H1 (cell line): ENCODE data around the gene STAT3. TPM values are rescaled to one million over a fixed set of nuclear protein-coding genes. Genes with fewer than 3 reads are reported as not detected.

Source experiments
- CTCF ChIA-PET: fragments of 300-600 bp; sonication (Branson Sonifier 250); formaldehyde crosslinking; loops from one replicate; lab custom pipeline; 2021; ENCODE audit not compliant: partially characterized antibody; lab: Charles Lee
- POLR2A ChIA-PET: fragments of 300-600 bp; sonication (Branson Sonifier 250); formaldehyde crosslinking; loops from one replicate; lab custom pipeline; 2021; ENCODE audit warnings: inconsistent platforms; ENCODE audit not compliant: partially characterized antibody; lab: Charles Lee
- DNase-seq, 2 experiments: peaks; one replicate each; pipeline versions ENCODE4 v3.0.0 to v3.0.0-alpha.2; 2010 to 2022; ENCODE audit warnings: low spot score in 2 of 2, low read depth in 1 of 2, mixed read lengths in 1 of 2
- FAIRE-seq: peaks from 2 replicates; lab custom pipeline; 2011; peaks lifted over from hg19 to GRCh38; lab: Jason Lieb, UNC
- H2AFZ ChIP-seq: 2 replicates; pipeline ENCODE4 v1.8.1; 2012; ENCODE audit warnings: low read length, inconsistent platforms
- H2AK5ac ChIP-seq: 2 replicates; pipeline ENCODE4 v1.6.1; 2013; ENCODE audit warnings: low read depth, low read length
- H2BK120ac ChIP-seq: replicated peaks from 2 replicates; pipeline ENCODE3; 2013; ENCODE audit warnings: low read depth, low read length, inconsistent platforms
- H2BK12ac ChIP-seq: 2 replicates; pipeline ENCODE4 v1.6.1; 2013; ENCODE audit warnings: low read depth, low read length
- H2BK15ac ChIP-seq: 2 replicates; pipeline ENCODE4 v1.6.1; 2013; ENCODE audit warnings: low read length
- H2BK20ac ChIP-seq: 2 replicates; pipeline ENCODE4 v1.6.1; 2013; ENCODE audit warnings: low read length
- H2BK5ac ChIP-seq: 2 replicates; pipeline ENCODE4 v1.6.1; 2013; ENCODE audit warnings: low read depth, low read length
- H3K14ac ChIP-seq: 2 replicates; pipeline ENCODE4 v1.6.1; 2013; ENCODE audit warnings: inconsistent platforms; ENCODE audit not compliant: insufficient read length
- H3K18ac ChIP-seq: 2 replicates; pipeline ENCODE4 v1.6.1; 2013; ENCODE audit warnings: low read length; ENCODE audit errors: extremely low read depth
- H3K23ac ChIP-seq: 2 replicates; pipeline ENCODE4 v1.6.1; 2013; ENCODE audit warnings: inconsistent platforms; ENCODE audit not compliant: insufficient read length
- H3K23me2 ChIP-seq: 2 replicates; pipeline ENCODE4 v1.6.1; 2013; ENCODE audit warnings: low read depth, low read length
- H3K27ac ChIP-seq: 2 replicates; pipeline ENCODE4 v1.6.1; 2011; ENCODE audit warnings: low read depth, low read length, inconsistent platforms
- H3K27me3 ChIP-seq, 4 experiments: replicated peaks in 1 of 4; 1 replicate in 1 of 4; 2 replicates in 3 of 4; pipeline versions ENCODE4 v1.6.1 to v1.8.1; 2011 to 2013; ENCODE audit warnings: low read length in 3 of 4, mild to moderate bottlenecking in 3 of 4, inconsistent platforms in 2 of 4, mixed read lengths in 2 of 4, moderate library complexity in 1 of 4; ENCODE audit not compliant: control insufficient read depth in 3 of 4, insufficient read depth in 3 of 4; ENCODE audit errors: extremely low read depth in 1 of 4
- H3K36me3 ChIP-seq, 4 experiments: 2 replicates each; pipeline versions ENCODE4 v1.6.1 to v1.8.1; 2011 to 2013; ENCODE audit warnings: mild to moderate bottlenecking in 4 of 4, low read length in 3 of 4, moderate library complexity in 2 of 4, control low read depth in 1 of 4, inconsistent platforms in 1 of 4; ENCODE audit not compliant: insufficient read depth in 4 of 4, control insufficient read depth in 2 of 4
- H3K4ac ChIP-seq: replicated peaks from 2 replicates; pipeline ENCODE3; 2013; ENCODE audit warnings: low read length, low read depth, mixed read lengths, inconsistent platforms; ENCODE audit not compliant: insufficient read length
- H3K4me1 ChIP-seq, 4 experiments: replicated peaks in 1 of 4; 1 replicate in 1 of 4; 2 replicates in 3 of 4; pipeline versions ENCODE4 v1.6.1 to v1.8.1; 2011 to 2013; ENCODE audit warnings: low read length in 3 of 4, inconsistent platforms in 2 of 4, mixed read lengths in 1 of 4; ENCODE audit not compliant: insufficient read depth in 4 of 4, control insufficient read depth in 3 of 4
- H3K4me2 ChIP-seq, 2 experiments: 2 replicates each; pipeline versions ENCODE4 v1.6.1 to v1.8.1; 2011 to 2013; ENCODE audit warnings: low read depth in 2 of 2, low read length in 2 of 2, control low read depth in 1 of 2, inconsistent platforms in 1 of 2, mild to moderate bottlenecking in 1 of 2; ENCODE audit not compliant: insufficient read depth in 1 of 2
- H3K4me3 ChIP-seq, 4 experiments: fragments of 200-600, 300-600 bp in 1 of 4; sonication (generic), shearing (Covaris generic), sonication (Bioruptor Twin) in 1 of 4; 2 replicates each; pipeline versions ENCODE4 v1.5.1 to v1.8.1; 2011 to 2016; ENCODE audit warnings: low read length in 4 of 4, low read depth in 3 of 4, control low read depth in 2 of 4, inconsistent platforms in 2 of 4, mild to moderate bottlenecking in 2 of 4, mixed read lengths in 1 of 4, moderate library complexity in 1 of 4; ENCODE audit not compliant: insufficient read depth in 2 of 4; ENCODE audit errors: extremely low read depth in 1 of 4
- H3K56ac ChIP-seq: replicated peaks from 2 replicates; pipeline ENCODE3; 2013; ENCODE audit warnings: low read depth, mild to moderate bottlenecking, mixed read lengths, low read length, inconsistent platforms; ENCODE audit not compliant: insufficient read length
- H3K79me1 ChIP-seq: 2 replicates; pipeline ENCODE4 v1.6.1; 2013; ENCODE audit warnings: low read depth, low read length, control low read depth
- H3K79me2 ChIP-seq, 2 experiments: 2 replicates each; pipeline versions ENCODE4 v1.6.1 to v1.8.1; 2012 to 2013; ENCODE audit warnings: low read length in 2 of 2, mild to moderate bottlenecking in 2 of 2, inconsistent platforms in 1 of 2; ENCODE audit not compliant: insufficient read depth in 2 of 2, control insufficient read depth in 1 of 2
- H3K9ac ChIP-seq, 4 experiments: replicated peaks in 1 of 4; 1 replicate in 1 of 4; 2 replicates in 3 of 4; pipeline versions ENCODE4 v1.6.1 to v1.8.1; 2011 to 2013; ENCODE audit warnings: low read depth in 3 of 4, low read length in 3 of 4, control low read depth in 2 of 4, mild to moderate bottlenecking in 2 of 4, moderate library complexity in 2 of 4, inconsistent platforms in 1 of 4; ENCODE audit errors: extremely low read depth in 1 of 4
- H3K9me3 ChIP-seq, 2 experiments: 2 replicates each; pipeline versions ENCODE4 v1.6.1 to v1.8.1; 2012 to 2013; ENCODE audit warnings: mild to moderate bottlenecking in 2 of 2, moderate library complexity in 2 of 2, control low read depth in 1 of 2, inconsistent platforms in 1 of 2, low read depth in 1 of 2, low read length in 1 of 2, mixed read lengths in 1 of 2; ENCODE audit not compliant: insufficient read depth in 2 of 2
- H4K20me1 ChIP-seq, 2 experiments: replicated peaks in 1 of 2; 2 replicates each; pipeline versions ENCODE3 to v1.8.1; 2011 to 2013; ENCODE audit warnings: inconsistent platforms in 2 of 2, low read length in 2 of 2, mild to moderate bottlenecking in 1 of 2; ENCODE audit not compliant: insufficient read depth in 2 of 2, control insufficient read depth in 1 of 2
- H4K5ac ChIP-seq: 2 replicates; pipeline ENCODE4 v1.6.1; 2013; ENCODE audit warnings: low read length, low read depth, mixed read lengths, inconsistent platforms; ENCODE audit not compliant: insufficient read length
- H4K8ac ChIP-seq: 2 replicates; pipeline ENCODE4 v1.8.0; 2013; ENCODE audit warnings: mild to moderate bottlenecking, moderate library complexity, low read length, inconsistent platforms; ENCODE audit not compliant: insufficient read depth; ENCODE audit errors: extremely low read depth
- H4K91ac ChIP-seq: replicated peaks from 2 replicates; pipeline ENCODE3; 2013; ENCODE audit warnings: low read length, mixed read lengths, inconsistent platforms; ENCODE audit not compliant: insufficient read length
- CHD1 ChIP-seq: IDR thresholded peaks from 2 replicates; pipeline ENCODE4 v1.6.1; 2012; ENCODE audit warnings: low read depth, low read length, improper control_type of control experiment
- CREB1 ChIP-seq: IDR thresholded peaks from 2 replicates; pipeline ENCODE4 v1.6.1; 2012; ENCODE audit warnings: inconsistent platforms
- JUND ChIP-seq: IDR thresholded peaks from 2 replicates; pipeline ENCODE4 v1.6.1; 2011; ENCODE audit warnings: mild to moderate bottlenecking, improper control_type of control experiment, low read length
- KDM5A ChIP-seq: fragments of 200-600 bp; IDR thresholded peaks from 2 replicates; pipeline ENCODE4 v1.7.1; 2012; ENCODE audit warnings: mild to moderate bottlenecking, low read length, inconsistent platforms, mixed read lengths
- SP4 ChIP-seq: IDR thresholded peaks from 2 replicates; pipeline ENCODE4 v1.6.1; 2012; ENCODE audit warnings: low read length, inconsistent platforms
- TAF1 ChIP-seq: IDR thresholded peaks from 2 replicates; pipeline ENCODE4 v1.6.1; 2011; ENCODE audit warnings: mild to moderate bottlenecking, low read depth, low read length
- WGBS, 2 experiments: shearing (Covaris generic) in 1 of 2; methylation state at CpG; one replicate each; pipeline versions ENCODE4 v1.1.6 to v1.1.7; 2013 to 2015; ENCODE audit warnings: low lambda C conversion rate in 2 of 2, mixed read lengths in 2 of 2, inconsistent platforms in 1 of 2, low coverage in 1 of 2, missing lambda C conversion rate in 1 of 2; ENCODE audit not compliant: insufficient replicate concordance in 2 of 2, insufficient coverage in 1 of 2, insufficient read length in 1 of 2; ENCODE audit errors: extremely low coverage in 1 of 2, missing lambda C conversion rate in 1 of 2; 5-methylcytosine and 5-hydroxymethylcytosine counted together
- polyA plus RNA-seq, 7 experiments: library from polyadenylated mRNA; depleted of rRNA in 3 of 7; stranded (reverse) in 5 of 7; unstranded in 2 of 7; fragments of >200 nt in 5 of 7; fragments of 200-250 nt in 2 of 7; gene quantifications; 1 replicate in 5 of 7; 2 replicates in 1 of 7; 4 replicates in 1 of 7; pipeline versions ENCODE4 v1.2.1 to v1.2.3, GENCODE V29; 2011 to 2013; ENCODE audit warnings: missing spikeins in 2 of 7, mixed read lengths in 2 of 7
- total RNA-seq: library from RNA; stranded (reverse); fragmentation: NEBNext Ultra II Directional; extraction: Animal tissue kit (Norgen Biotek cat#: 25700); gene quantifications from 2 replicates; pipeline ENCODE4 v1.2.1, GENCODE V29; 2021

Gene STAT3
- total and polyA plus RNA-seq, 2 of the 8 experiments (the other 6 are each of a cell fraction or from before 2014, with no cell fraction given): 38.4 to 94.1 TPM

GRCh38 chr17:42309142-42309541 lies 79.1 kb downstream of the STAT3 start:
- CTCF ChIA-PET: interaction anchor here (0.6 to 24.6 kb wide), 17 partner anchors 7 to 268 kb away, joined by 3 to 542 read pairs (median 4); partner anchors contain the start of gene GHDC
- H3K18ac ChIP-seq: no peak overlapping the region
- H4K91ac ChIP-seq: no peak overlapping the region
- no peak overlapping the region for H3K23ac ChIP-seq
- H3K56ac ChIP-seq: no peak overlapping the region
- H3K4me3 ChIP-seq: no peak overlapping the region
- no peak overlapping the region for H4K5ac ChIP-seq
- no peak overlapping the region for H2AFZ ChIP-seq
- H2BK12ac ChIP-seq: no peak overlapping the region
- H2AK5ac ChIP-seq: no peak overlapping the region
- H3K4ac ChIP-seq: no peak overlapping the region
- POLR2A ChIA-PET: interaction anchor here (1.5 to 4.8 kb wide), 2 partner anchors 19 to 91 kb away, joined by 3 to 33 read pairs; partner anchors contain the start of gene STAT5A
- no peak overlapping the region for H2BK120ac ChIP-seq
- no peak for DNase-seq
- H4K20me1 ChIP-seq: peaks cover 0 to 3% of the 10 kb centered on the region in 2 experiments
- H3K79me2 ChIP-seq: no peaks in the 10 kb centered on the region
- WGBS, 2 experiments: 98% methylated on average over 4 of the region's 9 CpGs; no CpG with 5 or more reads in 1 of the 2 experiments
- no peaks in the 10 kb centered on the region; the same call in 1 of the 2 replicates for H3K79me1 ChIP-seq
- no peak overlapping the region for H2BK15ac ChIP-seq
- FAIRE-seq: no peak
- no peaks in the 10 kb centered on the region for H3K27me3 ChIP-seq
- H3K27ac ChIP-seq: no peak overlapping the region
- H3K9ac ChIP-seq: no peak overlapping the region
- H3K9me3 ChIP-seq: no peaks in the 10 kb centered on the region
- H2BK5ac ChIP-seq: no peak overlapping the region
- peaks cover 5 to 20% (median 8%) of the 10 kb centered on the region in 4 experiments; a peak in 6 of 7 replicates for H3K4me1 ChIP-seq
- H2BK20ac ChIP-seq: no peak overlapping the region
- TF ChIP-seq CHD1 (no peak), CREB1 (no peak), KDM5A (no peak), TAF1 (no peak), SP4 (no peak), JUND (no peak)
- no peak overlapping the region for H3K4me2 ChIP-seq
- no peak overlapping the region for H4K8ac ChIP-seq
- H3K36me3 ChIP-seq: peaks cover 0 to 2% (median 0%) of the 10 kb centered on the region in 4 experiments; a peak in 1 of 8 replicates
- no peak overlapping the region for H3K14ac ChIP-seq
- no peaks in the 10 kb centered on the region for H3K23me2 ChIP-seq
